ENCODE measurements around the gene SNAP47. TPM values are rescaled to one million over a fixed set of nuclear protein-coding genes. Genes with fewer than 3 reads are reported as not detected.

SNAP47 gene
- total RNA-seq, 2 donors from 2014 or later = 35.5 to 49.4 TPM

- Histone ChIP-seq H3K36me3 (replicated peaks in 1 of 2; ENCODE audit: insufficient read depth in 1 of 2, low read depth in 2 of 2) (peaks cover 0 to 12% of the 10 kb centered on the region in 2 donors), H3K4me1 (peaks cover 23% of the 10 kb centered on the region), H3K27ac (no peak overlapping the region), H3K4me3 (no peak overlapping the region), H3K9me3 (no peaks in the 10 kb centered on the region), H3K27me3 (no peaks in the 10 kb centered on the region)
- WGBS, 2 donors = 82 to 87% methylated on average over 6 of the region's 6 CpGs
- DNase-seq (no peak), ATAC-seq (no peak)
- TF ChIP-seq CTCF (IDR thresholded peaks at IDR 0.05) = no peak
- TF ChIP-seq POLR2A (IDR thresholded peaks at IDR 0.05) = no peak
- intact Hi-C loops (cut with DNase I) = no loop called here
These were observed 23.1 kb downstream of the SNAP47 start for GRCh38 chr1:227758366-227758765.

GRCh38 chr1:227759341-227760300 is 24.4 kb downstream of the SNAP47 start:
- DNase-seq (peak in 2 of 4 donors; percentile 26 to 27), ATAC-seq (no peak)
- H3K4me1 ChIP-seq = peaks cover 12% of the 10 kb centered on the region
- H3K27me3 ChIP-seq = no peaks in the 10 kb centered on the region
- 87 to 93% methylated on average over 13 to 15 of the region's 15 CpGs for WGBS, 2 donors
- peaks cover 0 to 12% of the 10 kb centered on the region in 2 donors for H3K36me3 ChIP-seq (replicated peaks in 1 of 2; ENCODE audit: insufficient read depth in 1 of 2, low read depth in 2 of 2)
- H3K27ac ChIP-seq = no peak overlapping the region
- no peak overlapping the region for H3K4me3 ChIP-seq
- intact Hi-C loops (cut with DNase I) = loop anchor here (5.0 kb wide), 1 partner anchor 188 kb away; the partner anchor contains the start of gene WNT9A
- TF ChIP-seq CTCF (IDR thresholded peaks at IDR 0.05) (no peak), POLR2A (IDR thresholded peaks at IDR 0.05) (no peak)
- H3K9me3 ChIP-seq = no peaks in the 10 kb centered on the region

- Histone ChIP-seq H3K27me3 (no peaks in the 10 kb centered on the region), H3K4me1 (peaks cover 12% of the 10 kb centered on the region), H3K36me3 (replicated peaks in 1 of 2; ENCODE audit: insufficient read depth in 1 of 2, low read depth in 2 of 2) (peaks cover 0 to 12% of the 10 kb centered on the region in 2 donors), H3K9me3 (no peaks in the 10 kb centered on the region), H3K4me3 (no peak overlapping the region), H3K27ac (no peak overlapping the region)
- TF ChIP-seq POLR2A (IDR thresholded peaks at IDR 0.05) (no peak), CTCF (IDR thresholded peaks at IDR 0.05) (no peak)
- intact Hi-C loops (cut with DNase I) = loop anchor here (5.0 kb wide), 1 partner anchor 187 kb away; the partner anchor contains the start of gene WNT9A
- 90 to 92% methylated on average over 9 of the region's 9 CpGs for WGBS, 2 donors
- no peak for DNase-seq
- ATAC-seq = no peak
These were observed 25.1 kb downstream of the SNAP47 start for GRCh38 chr1:227760377-227760776.

GRCh38 chr1:227761621-227762230 is 26.5 kb downstream of the SNAP47 start:
- TF ChIP-seq POLR2A (IDR thresholded peaks at IDR 0.05) (no peak), CTCF (IDR thresholded peaks at IDR 0.05) (no peak)
- H3K4me3 ChIP-seq = no peak overlapping the region
- H3K9me3 ChIP-seq = no peaks in the 10 kb centered on the region
- ATAC-seq (no peak), DNase-seq (no peak)
- WGBS, 2 donors = 79 to 81% methylated on average over 10 to 15 of the region's 17 CpGs
- H3K36me3 ChIP-seq (replicated peaks in 1 of 2; ENCODE audit: insufficient read depth in 1 of 2, low read depth in 2 of 2) = peaks cover 0 to 12% of the 10 kb centered on the region in 2 donors
- intact Hi-C loops (cut with DNase I) = loop anchor here (5.0 kb wide), 1 partner anchor 186 kb away; the partner anchor contains the start of gene WNT9A
- H3K27ac ChIP-seq = peak overlapping the region in 1 of 4 donors; percentile 5
- no peaks in the 10 kb centered on the region for H3K27me3 ChIP-seq
- peaks cover 20% of the 10 kb centered on the region for H3K4me1 ChIP-seq

Data from body of pancreas (tissue), 4 donors.